Measurements from ENCODE around the gene SCAF1. TPM values are rescaled to one million over a fixed set of nuclear protein-coding genes. Genes with fewer than 3 reads are reported as not detected.

The SCAF1 gene
- total and polyA plus RNA-seq, 10 of the 15 experiments (the other 5 are each of a cell fraction or from before 2014, with no cell fraction given) = 0.18 to 77.0 (median 5.3) TPM

DNA sequence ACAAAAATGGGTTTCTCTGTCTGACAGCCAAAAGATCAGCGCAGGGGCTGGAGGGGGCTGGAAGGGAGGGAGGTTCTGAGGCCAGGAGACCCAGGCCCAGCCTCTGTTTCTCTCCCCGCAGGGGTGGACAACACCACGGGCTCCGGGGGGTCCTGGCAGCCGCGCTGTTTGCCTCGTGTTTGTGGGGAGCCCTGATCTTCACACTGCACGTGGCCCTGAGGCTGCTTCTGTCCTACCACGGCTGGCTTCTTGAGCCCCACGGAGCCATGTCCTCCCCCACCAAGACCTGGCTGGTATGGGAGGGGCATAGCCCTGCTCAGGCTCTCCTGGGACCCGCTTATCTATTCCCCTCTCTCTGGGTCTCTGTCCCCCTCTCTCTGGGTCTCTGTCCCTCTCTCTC lies 58.6 kb downstream of the SCAF1 start (continued):
- TF ChIP-seq, protein P1, sequence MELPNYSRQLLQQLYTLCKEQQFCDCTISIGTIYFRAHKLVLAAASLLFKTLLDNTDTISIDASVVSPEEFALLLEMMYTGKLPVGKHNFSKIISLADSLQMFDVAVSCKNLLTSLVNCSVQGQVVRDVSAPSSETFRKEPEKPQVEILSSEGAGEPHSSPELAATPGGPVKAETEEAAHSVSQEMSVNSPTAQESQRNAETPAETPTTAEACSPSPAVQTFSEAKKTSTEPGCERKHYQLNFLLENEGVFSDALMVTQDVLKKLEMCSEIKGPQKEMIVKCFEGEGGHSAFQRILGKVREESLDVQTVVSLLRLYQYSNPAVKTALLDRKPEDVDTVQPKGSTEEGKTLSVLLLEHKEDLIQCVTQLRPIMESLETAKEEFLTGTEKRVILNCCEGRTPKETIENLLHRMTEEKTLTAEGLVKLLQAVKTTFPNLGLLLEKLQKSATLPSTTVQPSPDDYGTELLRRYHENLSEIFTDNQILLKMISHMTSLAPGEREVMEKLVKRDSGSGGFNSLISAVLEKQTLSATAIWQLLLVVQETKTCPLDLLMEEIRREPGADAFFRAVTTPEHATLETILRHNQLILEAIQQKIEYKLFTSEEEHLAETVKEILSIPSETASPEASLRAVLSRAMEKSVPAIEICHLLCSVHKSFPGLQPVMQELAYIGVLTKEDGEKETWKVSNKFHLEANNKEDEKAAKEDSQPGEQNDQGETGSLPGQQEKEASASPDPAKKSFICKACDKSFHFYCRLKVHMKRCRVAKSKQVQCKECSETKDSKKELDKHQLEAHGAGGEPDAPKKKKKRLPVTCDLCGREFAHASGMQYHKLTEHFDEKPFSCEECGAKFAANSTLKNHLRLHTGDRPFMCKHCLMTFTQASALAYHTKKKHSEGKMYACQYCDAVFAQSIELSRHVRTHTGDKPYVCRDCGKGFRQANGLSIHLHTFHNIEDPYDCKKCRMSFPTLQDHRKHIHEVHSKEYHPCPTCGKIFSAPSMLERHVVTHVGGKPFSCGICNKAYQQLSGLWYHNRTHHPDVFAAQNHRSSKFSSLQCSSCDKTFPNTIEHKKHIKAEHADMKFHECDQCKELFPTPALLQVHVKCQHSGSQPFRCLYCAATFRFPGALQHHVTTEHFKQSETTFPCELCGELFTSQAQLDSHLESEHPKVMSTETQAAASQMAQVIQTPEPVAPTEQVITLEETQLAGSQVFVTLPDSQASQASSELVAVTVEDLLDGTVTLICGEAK (IDR thresholded peaks at IDR 0.05; ENCODE audit: borderline replicate concordance) = no peak
- TF ChIP-seq SRF (IDR thresholded peaks at IDR 0.05; ENCODE audit: low read depth in 2 of 2, low read length in 2 of 2) = no peak
- no peak for TF ChIP-seq SMARCA5 (IDR thresholded peaks at IDR 0.05)
- TF ChIP-seq, protein P2, sequence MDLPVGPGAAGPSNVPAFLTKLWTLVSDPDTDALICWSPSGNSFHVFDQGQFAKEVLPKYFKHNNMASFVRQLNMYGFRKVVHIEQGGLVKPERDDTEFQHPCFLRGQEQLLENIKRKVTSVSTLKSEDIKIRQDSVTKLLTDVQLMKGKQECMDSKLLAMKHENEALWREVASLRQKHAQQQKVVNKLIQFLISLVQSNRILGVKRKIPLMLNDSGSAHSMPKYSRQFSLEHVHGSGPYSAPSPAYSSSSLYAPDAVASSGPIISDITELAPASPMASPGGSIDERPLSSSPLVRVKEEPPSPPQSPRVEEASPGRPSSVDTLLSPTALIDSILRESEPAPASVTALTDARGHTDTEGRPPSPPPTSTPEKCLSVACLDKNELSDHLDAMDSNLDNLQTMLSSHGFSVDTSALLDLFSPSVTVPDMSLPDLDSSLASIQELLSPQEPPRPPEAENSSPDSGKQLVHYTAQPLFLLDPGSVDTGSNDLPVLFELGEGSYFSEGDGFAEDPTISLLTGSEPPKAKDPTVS (IDR thresholded peaks at IDR 0.05; ENCODE audit: low read depth, low read length) = no peak
- TF ChIP-seq ZSCAN29 (IDR thresholded peaks at IDR 0.05) = no peak
- no peak for TF ChIP-seq BRCA1 (IDR thresholded peaks at IDR 0.05; ENCODE audit: low read depth, low read length)
- no peak for TF ChIP-seq ZZZ3 (IDR thresholded peaks at IDR 0.05; ENCODE audit: control insufficient read depth, insufficient read length, low read depth)
- TF ChIP-seq, protein P3, sequence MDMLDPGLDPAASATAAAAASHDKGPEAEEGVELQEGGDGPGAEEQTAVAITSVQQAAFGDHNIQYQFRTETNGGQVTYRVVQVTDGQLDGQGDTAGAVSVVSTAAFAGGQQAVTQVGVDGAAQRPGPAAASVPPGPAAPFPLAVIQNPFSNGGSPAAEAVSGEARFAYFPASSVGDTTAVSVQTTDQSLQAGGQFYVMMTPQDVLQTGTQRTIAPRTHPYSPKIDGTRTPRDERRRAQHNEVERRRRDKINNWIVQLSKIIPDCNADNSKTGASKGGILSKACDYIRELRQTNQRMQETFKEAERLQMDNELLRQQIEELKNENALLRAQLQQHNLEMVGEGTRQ (IDR thresholded peaks at IDR 0.05; ENCODE audit: borderline replicate concordance, low read depth, low read length) = no peak
- TF ChIP-seq CBFB (IDR thresholded peaks at IDR 0.05; ENCODE audit: low read depth) = no peak
- TF ChIP-seq ZNF207 (IDR thresholded peaks at IDR 0.05; ENCODE audit: borderline replicate concordance) = no peak
- no peak for TF ChIP-seq ESRRA (IDR thresholded peaks at IDR 0.05; ENCODE audit: low read length)
- TF ChIP-seq ZBED1 (IDR thresholded peaks at IDR 0.05; ENCODE audit: borderline replicate concordance) = no peak
- no peak for TF ChIP-seq IKZF2 (IDR thresholded peaks at IDR 0.05)
- no peak for TF ChIP-seq PAX8 (IDR thresholded peaks at IDR 0.05)
